ENCODE data around the gene PDE1A. TPM values are rescaled to one million over a fixed set of nuclear protein-coding genes. Genes with fewer than 3 reads are reported as not detected.

Gene PDE1A
- total RNA-seq, 2 donors from 2014 or later, result 4.1 to 6.0 TPM

DNA sequence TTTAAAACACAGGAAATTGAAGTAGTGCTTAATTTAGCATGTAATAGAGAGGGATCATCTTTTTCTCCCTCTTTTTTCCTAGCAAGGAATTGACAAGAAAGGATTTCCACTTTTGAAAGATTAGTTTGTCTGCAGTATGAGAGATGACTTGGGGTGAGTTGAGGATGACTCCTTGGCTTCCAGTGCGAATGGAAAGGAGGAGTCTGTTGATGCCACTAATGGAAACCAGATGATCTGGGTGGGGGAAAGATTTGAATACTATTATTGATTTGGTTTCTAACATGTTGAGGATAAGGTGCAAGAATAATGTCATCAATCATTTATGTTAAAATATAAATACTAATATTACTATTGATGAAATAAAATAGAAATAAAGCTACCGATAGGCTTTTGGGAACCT, 235.8 kb downstream of the PDE1A start:
- Histone ChIP-seq H3K4me3 (no peak overlapping the region), H3K27ac (no peak overlapping the region), H3K27me3 (replicated peaks; ENCODE audit: insufficient read depth) (no peaks in the 10 kb centered on the region), H3K9me3 (no peaks in the 10 kb centered on the region), H3K4me1 (replicated peaks) (no peaks in the 10 kb centered on the region), H3K36me3 (no peaks in the 10 kb centered on the region)
- intact Hi-C loops (cut with DNase I), result no loop called here
- 96% methylated on average over 2 of the region's 2 CpGs for WGBS
- DNase-seq (ENCODE audit: low spot score), result no peak
- TF ChIP-seq, protein P1, sequence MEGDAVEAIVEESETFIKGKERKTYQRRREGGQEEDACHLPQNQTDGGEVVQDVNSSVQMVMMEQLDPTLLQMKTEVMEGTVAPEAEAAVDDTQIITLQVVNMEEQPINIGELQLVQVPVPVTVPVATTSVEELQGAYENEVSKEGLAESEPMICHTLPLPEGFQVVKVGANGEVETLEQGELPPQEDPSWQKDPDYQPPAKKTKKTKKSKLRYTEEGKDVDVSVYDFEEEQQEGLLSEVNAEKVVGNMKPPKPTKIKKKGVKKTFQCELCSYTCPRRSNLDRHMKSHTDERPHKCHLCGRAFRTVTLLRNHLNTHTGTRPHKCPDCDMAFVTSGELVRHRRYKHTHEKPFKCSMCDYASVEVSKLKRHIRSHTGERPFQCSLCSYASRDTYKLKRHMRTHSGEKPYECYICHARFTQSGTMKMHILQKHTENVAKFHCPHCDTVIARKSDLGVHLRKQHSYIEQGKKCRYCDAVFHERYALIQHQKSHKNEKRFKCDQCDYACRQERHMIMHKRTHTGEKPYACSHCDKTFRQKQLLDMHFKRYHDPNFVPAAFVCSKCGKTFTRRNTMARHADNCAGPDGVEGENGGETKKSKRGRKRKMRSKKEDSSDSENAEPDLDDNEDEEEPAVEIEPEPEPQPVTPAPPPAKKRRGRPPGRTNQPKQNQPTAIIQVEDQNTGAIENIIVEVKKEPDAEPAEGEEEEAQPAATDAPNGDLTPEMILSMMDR (IDR thresholded peaks at IDR 0.05), result no peak
- TF ChIP-seq POLR2A (IDR thresholded peaks at IDR 0.05) (no peak), POLR2AphosphoS5 (IDR thresholded peaks at IDR 0.05) (no peak)

- TF ChIP-seq POLR2A (IDR thresholded peaks at IDR 0.05) (no peak), POLR2AphosphoS5 (IDR thresholded peaks at IDR 0.05) (no peak)
- TF ChIP-seq, protein P1 (IDR thresholded peaks at IDR 0.05), result no peak
- H3K4me1 ChIP-seq (replicated peaks), result no peaks in the 10 kb centered on the region
- no peaks in the 10 kb centered on the region for H3K36me3 ChIP-seq
- intact Hi-C loops (cut with DNase I), result loop anchor here (2.0 kb wide), 1 partner anchor 464 kb away; no protein-coding TSS in a partner anchor
- no peaks in the 10 kb centered on the region for H3K27me3 ChIP-seq (replicated peaks; ENCODE audit: insufficient read depth)
- H3K27ac ChIP-seq, result no peak overlapping the region
- DNase-seq (ENCODE audit: low spot score), result no peak
- no peaks in the 10 kb centered on the region for H3K9me3 ChIP-seq
- no peak overlapping the region for H3K4me3 ChIP-seq
Measured at GRCh38 chr2:182187130-182187529, 239.7 kb downstream of the PDE1A start.

- Histone ChIP-seq H3K27me3 (replicated peaks; ENCODE audit: insufficient read depth) (no peaks in the 10 kb centered on the region), H3K4me3 (no peak overlapping the region), H3K4me1 (replicated peaks) (no peaks in the 10 kb centered on the region), H3K9me3 (no peaks in the 10 kb centered on the region), H3K27ac (no peak overlapping the region), H3K36me3 (no peaks in the 10 kb centered on the region)
- TF ChIP-seq POLR2AphosphoS5 (IDR thresholded peaks at IDR 0.05) (no peak), POLR2A (IDR thresholded peaks at IDR 0.05) (no peak)
- TF ChIP-seq, protein P1 (IDR thresholded peaks at IDR 0.05), result peak; percentile 76 to 86 (median 83)
- no peak for DNase-seq (ENCODE audit: low spot score)
- 33% methylated on average over 4 of the region's 4 CpGs for WGBS
- intact Hi-C loops (cut with DNase I), result loop anchor here (2.0 kb wide), 1 partner anchor 465 kb away; no protein-coding TSS in a partner anchor
Measured at GRCh38 chr2:182186132-182186735, 240.6 kb downstream of the PDE1A start.

GRCh38 chr2:182182436-182182835, 244.4 kb downstream of the PDE1A start:
- no peaks in the 10 kb centered on the region for H3K9me3 ChIP-seq
- no peak for TF ChIP-seq POLR2AphosphoS5 (IDR thresholded peaks at IDR 0.05)
- no peak for TF ChIP-seq POLR2A (IDR thresholded peaks at IDR 0.05)
- TF ChIP-seq, protein P1 (IDR thresholded peaks at IDR 0.05), result no peak
- intact Hi-C loops (cut with DNase I), result no loop called here

GRCh38 chr2:182181381-182181780, 245.5 kb downstream of the PDE1A start:
- Histone ChIP-seq H3K4me1 (replicated peaks) (no peaks in the 10 kb centered on the region), H3K36me3 (no peaks in the 10 kb centered on the region), H3K27ac (no peak overlapping the region), H3K27me3 (replicated peaks; ENCODE audit: insufficient read depth) (no peaks in the 10 kb centered on the region), H3K9me3 (no peaks in the 10 kb centered on the region), H3K4me3 (no peak overlapping the region)
- TF ChIP-seq, protein P1 (IDR thresholded peaks at IDR 0.05), result no peak
- TF ChIP-seq POLR2AphosphoS5 (IDR thresholded peaks at IDR 0.05) (no peak), POLR2A (IDR thresholded peaks at IDR 0.05) (no peak)
- intact Hi-C loops (cut with DNase I), result no loop called here
- WGBS, result 91% methylated on average over 3 of the region's 3 CpGs
- no peak for DNase-seq (ENCODE audit: low spot score)

More at GRCh38 chr2:182182436-182182835, 244.4 kb downstream of the PDE1A start:
- Histone ChIP-seq H3K4me3 (no peak overlapping the region), H3K36me3 (no peaks in the 10 kb centered on the region), H3K27me3 (replicated peaks; ENCODE audit: insufficient read depth) (no peaks in the 10 kb centered on the region), H3K27ac (no peak overlapping the region), H3K4me1 (replicated peaks) (no peaks in the 10 kb centered on the region)
- whole genome bisulfite sequencing, result 83% methylated on average over 2 of the region's 2 CpGs
- DNase-seq (ENCODE audit: low spot score), result no peak

All from prostate gland (tissue), 2 donors.